IPS-20b (cell line): ENCODE results near the gene PDE6B.
"Not testable (repeated sequence)": the region's sequence is repeated elsewhere in the genome, so short reads cannot be mapped to it uniquely, and the experiment has no call there.

Experiments used
- H3K27ac ChIP-seq: one replicate; pipeline ENCODE4 v1.5.1; 2013; ENCODE audit warnings: low read length
- H3K27me3 ChIP-seq: 2 replicates; pipeline ENCODE4 v1.6.1; 2013; ENCODE audit warnings: mild to moderate bottlenecking, low read length, inconsistent platforms; ENCODE audit not compliant: insufficient read depth
- H3K36me3 ChIP-seq: 2 replicates; pipeline ENCODE4 v1.6.1; 2013; ENCODE audit warnings: low read depth, mild to moderate bottlenecking, inconsistent platforms, low read length, moderate library complexity; ENCODE audit not compliant: insufficient read depth
- H3K4me1 ChIP-seq: 2 replicates; pipeline ENCODE4 v1.6.1; 2013; ENCODE audit warnings: mild to moderate bottlenecking, control low read depth, inconsistent platforms, low read length, moderate library complexity; ENCODE audit not compliant: insufficient read depth
- H3K4me3 ChIP-seq: 2 replicates; pipeline ENCODE4 v1.5.1; 2013; ENCODE audit warnings: mild to moderate bottlenecking, low read length, inconsistent platforms
- H3K9ac ChIP-seq: 2 replicates; pipeline ENCODE4 v1.6.1; 2013; ENCODE audit warnings: low read depth, mild to moderate bottlenecking, inconsistent platforms, low read length, moderate library complexity
- H3K9me3 ChIP-seq: 2 replicates; pipeline ENCODE4 v1.6.1; 2013; ENCODE audit warnings: mild to moderate bottlenecking, low read depth, low read length, inconsistent platforms; ENCODE audit not compliant: insufficient read depth

PDE6B gene

GRCh38 chr4:635066-635835, 9.9 kb downstream of the PDE6B start:
- H3K27me3 ChIP-seq, H3K27ac ChIP-seq, H3K4me3 ChIP-seq, H3K9ac ChIP-seq, H3K4me1 ChIP-seq, H3K36me3 ChIP-seq: not testable (repeated sequence)
- peaks cover 11% of the 10 kb centered on the region for H3K9me3 ChIP-seq

- H3K36me3 ChIP-seq: no peaks in the 10 kb centered on the region
These were observed 10.7 kb downstream of the PDE6B start for GRCh38 chr4:635851-636627.

GRCh38 chr4:636628-637159, 11.3 kb downstream of the PDE6B start:
- H3K27me3 ChIP-seq: no peaks in the 10 kb centered on the region
- H3K9ac ChIP-seq: no peak overlapping the region
- H3K9me3 ChIP-seq: peaks cover 8% of the 10 kb centered on the region
- no peaks in the 10 kb centered on the region for H3K4me1 ChIP-seq
- H3K36me3 ChIP-seq: no peaks in the 10 kb centered on the region
- no peak overlapping the region for H3K27ac ChIP-seq
- no peak overlapping the region for H3K4me3 ChIP-seq

More at GRCh38 chr4:635851-636627, 10.7 kb downstream of the PDE6B start:
- Histone ChIP-seq H3K9ac (no peak overlapping the region), H3K27ac (no peak overlapping the region), H3K4me3 (no peak overlapping the region), H3K9me3 (peaks cover 11% of the 10 kb centered on the region), H3K4me1 (no peaks in the 10 kb centered on the region), H3K27me3 (no peaks in the 10 kb centered on the region)

- Histone ChIP-seq H3K27me3 (no peaks in the 10 kb centered on the region), H3K4me3 (no peak overlapping the region), H3K9ac (no peak overlapping the region), H3K4me1 (no peaks in the 10 kb centered on the region), H3K36me3 (no peaks in the 10 kb centered on the region), H3K9me3 (no peaks in the 10 kb centered on the region; the same call in 1 of the 2 replicates), H3K27ac (no peak overlapping the region)
These were observed 12.3 kb downstream of the PDE6B start for GRCh38 chr4:637536-638280.

GRCh38 chr4:642366-642765, 17.0 kb downstream of the PDE6B start:
- H3K4me1 ChIP-seq, H3K27ac ChIP-seq, H3K4me3 ChIP-seq, H3K9me3 ChIP-seq, H3K9ac ChIP-seq, H3K27me3 ChIP-seq, H3K36me3 ChIP-seq: not testable (repeated sequence)

GRCh38 chr4:646460-646859, 21.1 kb downstream of the PDE6B start:
- Histone ChIP-seq H3K4me1 (no peaks in the 10 kb centered on the region), H3K36me3 (no peaks in the 10 kb centered on the region), H3K4me3 (no peak overlapping the region), H3K9ac (no peak overlapping the region), H3K27ac (no peak overlapping the region), H3K27me3 (no peaks in the 10 kb centered on the region), H3K9me3 (no peaks in the 10 kb centered on the region; the same call in 1 of the 2 replicates)

- H3K27me3 ChIP-seq: peaks cover 1% of the 10 kb centered on the region; the same call in 1 of the 2 replicates
These were observed 22.1 kb downstream of the PDE6B start for GRCh38 chr4:647481-647880.

GRCh38 chr4:648579-649292, 23.4 kb downstream of the PDE6B start:
- Histone ChIP-seq H3K9ac (no peak overlapping the region), H3K4me3 (no peak overlapping the region), H3K27ac (no peak overlapping the region), H3K36me3 (no peaks in the 10 kb centered on the region), H3K27me3 (peaks cover 8% of the 10 kb centered on the region; the same call in 1 of the 2 replicates), H3K9me3 (no peaks in the 10 kb centered on the region), H3K4me1 (no peaks in the 10 kb centered on the region)

More at GRCh38 chr4:647481-647880, 22.1 kb downstream of the PDE6B start:
- Histone ChIP-seq H3K27ac (no peak overlapping the region), H3K4me1 (no peaks in the 10 kb centered on the region), H3K4me3 (no peak overlapping the region), H3K9ac (no peak overlapping the region), H3K9me3 (no peaks in the 10 kb centered on the region), H3K36me3 (no peaks in the 10 kb centered on the region)

- no peak overlapping the region for H3K27ac ChIP-seq
- no peaks in the 10 kb centered on the region for H3K36me3 ChIP-seq
- H3K9me3 ChIP-seq: no peaks in the 10 kb centered on the region
These were observed 23.9 kb downstream of the PDE6B start for GRCh38 chr4:649293-649625.

GRCh38 chr4:649751-650310, 24.5 kb downstream of the PDE6B start:
- no peaks in the 10 kb centered on the region for H3K36me3 ChIP-seq
- no peak overlapping the region for H3K4me3 ChIP-seq
- no peaks in the 10 kb centered on the region for H3K9me3 ChIP-seq
- no peak overlapping the region for H3K9ac ChIP-seq
- H3K4me1 ChIP-seq: no peaks in the 10 kb centered on the region
- H3K27ac ChIP-seq: no peak overlapping the region
- H3K27me3 ChIP-seq: peaks cover 8% of the 10 kb centered on the region; the same call in 1 of the 2 replicates

More at GRCh38 chr4:649293-649625, 23.9 kb downstream of the PDE6B start:
- Histone ChIP-seq H3K4me1 (no peaks in the 10 kb centered on the region), H3K27me3 (peaks cover 8% of the 10 kb centered on the region; the same call in 1 of the 2 replicates), H3K9ac (no peak overlapping the region), H3K4me3 (no peak overlapping the region)

- H3K27ac ChIP-seq: no peak overlapping the region
- H3K4me3 ChIP-seq: no peak overlapping the region
- H3K9me3 ChIP-seq: no peaks in the 10 kb centered on the region
- no peaks in the 10 kb centered on the region for H3K4me1 ChIP-seq
- peaks cover 8% of the 10 kb centered on the region; the same call in 1 of the 2 replicates for H3K27me3 ChIP-seq
- H3K36me3 ChIP-seq: no peaks in the 10 kb centered on the region
- H3K9ac ChIP-seq: no peak overlapping the region
These were observed 25.1 kb downstream of the PDE6B start for GRCh38 chr4:650461-650860.
